ENCODE measurements around the gene TRDMT1.

DNA sequence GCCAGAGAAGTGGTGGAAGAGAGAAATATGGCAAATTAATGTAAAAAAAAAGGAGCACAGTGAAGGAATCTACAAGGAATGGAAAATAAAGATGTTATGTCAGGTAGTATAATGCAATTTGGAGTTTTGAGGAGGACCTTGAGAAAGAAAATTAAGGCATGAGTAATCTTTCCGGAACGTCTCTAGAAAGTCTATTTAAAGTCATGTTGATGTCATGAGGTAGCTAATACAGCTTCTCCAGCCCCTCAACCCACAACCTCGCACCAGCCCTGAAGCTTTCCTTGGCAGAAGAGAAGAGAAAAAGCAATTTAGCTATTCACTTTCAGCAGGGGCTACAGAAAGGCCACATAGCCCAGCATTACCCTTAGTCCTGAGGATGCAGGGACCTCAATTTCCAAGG is 22.5 kb downstream of the TRDMT1 start:
- no peak for TF ChIP-seq CTCF (IDR thresholded peaks at IDR 0.05; ENCODE audit: low read depth, low read length, poor library complexity, severe bottlenecking)
- TF ChIP-seq EZH2phosphoT487 (IDR thresholded peaks at IDR 0.05; ENCODE audit: borderline replicate concordance, low read length) = no peak

All from DOHH2 (cell line).